Pancreas (tissue), 10 donors: ENCODE data around the gene USP17L21. TPM values are rescaled to one million over a fixed set of nuclear protein-coding genes. Genes with fewer than 3 reads are reported as not detected.
"Not testable (repeated sequence)": the region's sequence is repeated elsewhere in the genome, so short reads cannot be mapped to it uniquely, and the experiment has no call there.

Source experiments
- ATAC-seq, 4 donors: fragments of 200-7000 bp; cut with Tn5 transposase; one replicate each; pipeline versions ENCODE4 v1.8.0 to v1.9.1; 2020; ENCODE audit warnings: mild to moderate bottlenecking in 4 of 4, moderate library complexity in 4 of 4
- DNase-seq, 6 donors: peaks; one replicate each; pipeline ENCODE4 v3.0.0-alpha.2; 2020
- FAIRE-seq: peaks from 2 replicates; lab custom pipeline; 2012; peaks lifted over from hg19 to GRCh38; lab: Jason Lieb, UNC
- H3K27ac ChIP-seq, 4 donors: fragments of 200-600 bp; sonication (generic); 1 replicate in 3 of 4; 2 replicates in 1 of 4; pipeline versions ENCODE4 v1.5.0 to v1.8.0; 2020
- H3K27me3 ChIP-seq, 4 donors: fragments of 200-600 bp; one replicate each; pipeline ENCODE4 v1.8.0; 2021
- H3K36me3 ChIP-seq, 3 donors: fragments of 200-600 bp; sonication (generic) in 1 of 3; one replicate each; pipeline versions ENCODE4 v1.5.0 to v1.8.0; 2020 to 2021
- H3K4me1 ChIP-seq, 3 donors: fragments of 200-600 bp; one replicate each; pipeline ENCODE4 v1.8.0; 2021
- H3K4me3 ChIP-seq, 4 donors: fragments of 200-600 bp; sonication (generic) in 2 of 4; one replicate each; pipeline versions ENCODE4 v1.5.0 to v1.8.0; 2020 to 2021
- H3K9me3 ChIP-seq, 4 donors: fragments of 200-600 bp; one replicate each; pipeline ENCODE4 v1.8.0; 2021
- WGBS, 2 donors: extraction: QIAGEN DNeasy Blood & Tissue Kit; methylation state at CpG; one replicate each; pipeline ENCODE4 v1.1.7; 2013; 5-methylcytosine and 5-hydroxymethylcytosine counted together
- intact Hi-C, 3 donors: fragments of 100-400 bp; cut with DNase I; formaldehyde crosslinking; loops; one replicate each; pipeline versions ENCODE4 v1.11.1 to v1.14.2; 2022
- polyA plus RNA-seq, 2 donors: library from polyadenylated mRNA; stranded (reverse); fragments of 200-250 nt; gene quantifications; one replicate each; pipeline ENCODE4 v1.2.3, GENCODE V29; 2013
- total RNA-seq, 6 donors: library from RNA; stranded (reverse); fragmentation: NEBNext Ultra II Directional in 4 of 6; extraction: Animal tissue kit (Norgen Biotek cat#: 25700) in 4 of 6; gene quantifications; one replicate each; pipeline versions ENCODE4 v1.2.1 to v1.2.4, GENCODE V29; 2021 to 2023
- donor health status: healthy with polysubstance abuse.
- donor health status: DM: no; HTN: no; CAD: no; lungs with moderate emphysema.
- donor health status: DM: no; HTN: no; CAD: no.
- donor health status: control.
- donor health status: control.
- donor health status: Bipolar disorder and iron deficiency.
- donor health status: DM: yes; HTN: yes; CAD: no.
- donor health status: DM: no; HTN: no; CAD: no.
- donor health status: DM: no; HTN: no; CAD: no.
- donor health status: DM: yes; HTN: yes; CAD: no.

The USP17L21 gene, protein sequence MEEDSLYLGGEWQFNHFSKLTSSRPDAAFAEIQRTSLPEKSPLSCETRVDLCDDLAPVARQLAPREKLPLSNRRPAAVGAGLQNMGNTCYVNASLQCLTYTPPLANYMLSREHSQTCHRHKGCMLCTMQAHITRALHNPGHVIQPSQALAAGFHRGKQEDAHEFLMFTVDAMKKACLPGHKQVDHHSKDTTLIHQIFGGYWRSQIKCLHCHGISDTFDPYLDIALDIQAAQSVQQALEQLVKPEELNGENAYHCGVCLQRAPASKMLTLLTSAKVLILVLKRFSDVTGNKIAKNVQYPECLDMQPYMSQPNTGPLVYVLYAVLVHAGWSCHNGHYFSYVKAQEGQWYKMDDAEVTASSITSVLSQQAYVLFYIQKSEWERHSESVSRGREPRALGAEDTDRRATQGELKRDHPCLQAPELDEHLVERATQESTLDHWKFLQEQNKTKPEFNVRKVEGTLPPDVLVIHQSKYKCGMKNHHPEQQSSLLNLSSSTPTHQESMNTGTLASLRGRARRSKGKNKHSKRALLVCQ
- not detected for total RNA-seq
- polyA plus RNA-seq = not detected

DNA sequence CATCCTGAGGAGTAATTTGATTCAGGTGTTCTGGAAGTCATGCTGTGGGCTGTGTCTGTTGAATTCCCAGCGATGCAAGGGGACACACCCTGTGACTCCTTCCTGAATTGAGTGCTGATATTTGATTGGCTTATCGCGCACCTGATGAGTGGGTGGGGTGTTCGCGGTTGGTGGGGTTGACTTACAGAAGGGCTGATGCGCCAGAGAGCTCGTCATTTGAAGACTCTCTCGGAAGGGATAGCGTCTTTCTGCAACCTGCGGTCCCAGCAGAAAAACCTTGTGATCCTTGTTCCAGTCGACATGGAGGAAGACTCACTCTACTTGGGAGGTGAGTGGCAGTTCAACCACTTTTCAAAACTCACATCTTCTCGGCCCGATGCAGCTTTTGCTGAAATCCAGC lies at the start of gene USP17L21:
Gene USP17L21, plus strand, starts transcription at position 301 of the 400 bp plus-strand sequence. Its CDS starts 0 bp downstream, at position 301.
- H3K9me3 ChIP-seq, intact Hi-C loops, ATAC-seq, DNase-seq, H3K36me3 ChIP-seq, H3K27me3 ChIP-seq, FAIRE-seq, H3K4me3 ChIP-seq, H3K4me1 ChIP-seq, H3K27ac ChIP-seq: not testable (repeated sequence)
- no CpG with 5 or more reads among the region's 13 CpGs for WGBS, 2 donors

GRCh38 chr4:9214701-9215100 lies 48.0 kb upstream of the USP17L21 start:
- H3K9me3 ChIP-seq, FAIRE-seq, H3K27ac ChIP-seq, intact Hi-C loops, ATAC-seq, H3K36me3 ChIP-seq, H3K4me1 ChIP-seq, H3K4me3 ChIP-seq, H3K27me3 ChIP-seq: not testable (repeated sequence)
- 62 to 63% methylated on average over 8 to 11 of the region's 14 CpGs for WGBS, 2 donors
- peak in 2 of 6 donors; percentile 1 to 5 for DNase-seq

GRCh38 chr4:9215105-9215504 lies 47.6 kb upstream of the USP17L21 start, which contains the start of gene USP17L11:
USP17L11 (plus strand) TSS chr4:9215405; CDS start chr4:9215405, 0 bp downstream.
- intact Hi-C loops, H3K4me3 ChIP-seq, H3K27ac ChIP-seq, DNase-seq, ATAC-seq, H3K36me3 ChIP-seq, H3K27me3 ChIP-seq, H3K4me1 ChIP-seq, H3K9me3 ChIP-seq, FAIRE-seq: not testable (repeated sequence)
- 80% methylated on average over 10 of the region's 14 CpGs; no CpG with 5 or more reads in 1 of the 2 donors for WGBS, 2 donors

DNA sequence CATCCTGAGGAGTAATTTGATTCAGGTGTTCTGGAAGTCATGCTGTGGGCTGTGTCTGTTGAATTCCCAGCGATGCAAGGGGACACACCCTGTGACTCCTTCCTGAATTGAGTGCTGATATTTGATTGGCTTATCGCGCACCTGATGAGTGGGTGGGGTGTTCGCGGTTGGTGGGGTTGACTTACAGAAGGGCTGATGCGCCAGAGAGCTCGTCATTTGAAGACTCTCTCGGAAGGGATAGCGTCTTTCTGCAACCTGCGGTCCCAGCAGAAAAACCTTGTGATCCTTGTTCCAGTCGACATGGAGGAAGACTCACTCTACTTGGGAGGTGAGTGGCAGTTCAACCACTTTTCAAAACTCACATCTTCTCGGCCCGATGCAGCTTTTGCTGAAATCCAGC lies 42.8 kb upstream of the USP17L21 start, which contains the start of gene USP17L12:
Gene USP17L12, plus strand, starts transcription at position 301 of the 400 bp plus-strand sequence. Its CDS starts 0 bp downstream, at position 301.
- H3K36me3 ChIP-seq, H3K9me3 ChIP-seq, FAIRE-seq, H3K27ac ChIP-seq, H3K4me3 ChIP-seq, intact Hi-C loops, ATAC-seq, DNase-seq, H3K4me1 ChIP-seq, H3K27me3 ChIP-seq: not testable (repeated sequence)
- no CpG with 5 or more reads among the region's 13 CpGs for WGBS, 2 donors

GRCh38 chr4:9224596-9224995 lies 38.1 kb upstream of the USP17L21 start, which contains the start of gene USP17L13:
USP17L13 (plus strand) TSS chr4:9224896; CDS start chr4:9224896, 0 bp downstream.
- H3K27me3 ChIP-seq, FAIRE-seq, H3K9me3 ChIP-seq, H3K36me3 ChIP-seq, H3K4me3 ChIP-seq, H3K27ac ChIP-seq, DNase-seq, intact Hi-C loops, H3K4me1 ChIP-seq, ATAC-seq: not testable (repeated sequence)
- WGBS, 2 donors = no CpG with 5 or more reads among the region's 14 CpGs

GRCh38 chr4:9230249-9230648 lies 32.4 kb upstream of the USP17L21 start:
- H3K4me1 ChIP-seq, H3K27me3 ChIP-seq, H3K4me3 ChIP-seq, intact Hi-C loops, H3K36me3 ChIP-seq, H3K27ac ChIP-seq, ATAC-seq, H3K9me3 ChIP-seq, FAIRE-seq: not testable (repeated sequence)
- DNase-seq = peak in 2 of 6 donors; percentile 18 to 29
- 66 to 78% methylated on average over 5 to 6 of the region's 8 CpGs for WGBS, 2 donors

DNA sequence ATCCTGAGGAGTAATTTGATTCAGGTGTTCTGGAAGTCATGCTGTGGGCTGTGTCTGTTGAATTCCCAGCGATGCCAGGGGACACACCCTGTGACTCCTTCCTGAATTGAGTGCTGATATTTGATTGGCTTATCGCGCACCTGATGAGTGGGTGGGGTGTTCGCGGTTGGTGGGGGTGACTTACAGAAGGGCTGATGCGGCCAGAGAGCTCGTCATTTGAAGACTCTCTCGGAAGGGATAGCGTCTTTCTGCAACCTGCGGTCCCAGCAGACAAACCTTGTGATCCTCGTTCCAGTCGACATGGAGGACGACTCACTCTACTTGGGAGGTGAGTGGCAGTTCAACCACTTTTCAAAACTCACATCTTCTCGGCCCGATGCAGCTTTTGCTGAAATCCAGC lies 28.6 kb upstream of the USP17L21 start, which contains the start of gene USP17L15:
Gene USP17L15, plus strand, starts transcription at position 301 of the 400 bp plus-strand sequence. Its CDS starts 0 bp downstream, at position 301.
- H3K4me3 ChIP-seq, FAIRE-seq, H3K27me3 ChIP-seq, H3K9me3 ChIP-seq, ATAC-seq, H3K36me3 ChIP-seq, H3K4me1 ChIP-seq, H3K27ac ChIP-seq, DNase-seq, intact Hi-C loops: not testable (repeated sequence)
- WGBS, 2 donors = no CpG with 5 or more reads among the region's 15 CpGs

- H3K27ac ChIP-seq, intact Hi-C loops, H3K27me3 ChIP-seq, FAIRE-seq, ATAC-seq, H3K4me3 ChIP-seq, H3K4me1 ChIP-seq, H3K36me3 ChIP-seq, H3K9me3 ChIP-seq: not testable (repeated sequence)
- WGBS, 2 donors = 68 to 72% methylated on average over 9 to 11 of the region's 12 CpGs
- peak in 5 of 6 donors; percentile 1 to 21 (median 5) for DNase-seq
Measured at GRCh38 chr4:9238461-9238860, 24.2 kb upstream of the USP17L21 start.

- H3K4me3 ChIP-seq, H3K4me1 ChIP-seq, ATAC-seq, H3K36me3 ChIP-seq, H3K27me3 ChIP-seq, H3K27ac ChIP-seq, H3K9me3 ChIP-seq, DNase-seq, FAIRE-seq, intact Hi-C loops: not testable (repeated sequence)
- WGBS, 2 donors = 82 to 93% methylated on average over 5 of the region's 14 CpGs
Measured at GRCh38 chr4:9243579-9243978, 19.1 kb upstream of the USP17L21 start, which contains the start of gene USP17L17. USP17L17 (plus strand) TSS chr4:9243879; CDS start chr4:9243879, 0 bp downstream.

- peak in 4 of 6 donors; percentile 2 to 37 (median 12) for DNase-seq
- ATAC-seq = not testable (repeated sequence)
Measured at GRCh38 chr4:9247953-9248680, 14.6 kb upstream of the USP17L21 start, which contains the start of gene USP17L18. USP17L18 (plus strand) TSS chr4:9248630; CDS start chr4:9248630, 0 bp downstream.

DNA sequence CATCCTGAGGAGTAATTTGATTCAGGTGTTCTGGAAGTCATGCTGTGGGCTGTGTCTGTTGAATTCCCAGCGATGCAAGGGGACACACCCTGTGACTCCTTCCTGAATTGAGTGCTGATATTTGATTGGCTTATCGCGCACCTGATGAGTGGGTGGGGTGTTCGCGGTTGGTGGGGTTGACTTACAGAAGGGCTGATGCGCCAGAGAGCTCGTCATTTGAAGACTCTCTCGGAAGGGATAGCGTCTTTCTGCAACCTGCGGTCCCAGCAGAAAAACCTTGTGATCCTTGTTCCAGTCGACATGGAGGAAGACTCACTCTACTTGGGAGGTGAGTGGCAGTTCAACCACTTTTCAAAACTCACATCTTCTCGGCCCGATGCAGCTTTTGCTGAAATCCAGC lies 9.6 kb upstream of the USP17L21 start, which contains the start of gene USP17L19:
Gene USP17L19, plus strand, starts transcription at position 301 of the 400 bp plus-strand sequence. Its CDS starts 0 bp downstream, at position 301.
- WGBS, 2 donors = no CpG with 5 or more reads among the region's 13 CpGs
- not testable (repeated sequence) for ATAC-seq, H3K4me1 ChIP-seq

More at GRCh38 chr4:9247953-9248680, 14.6 kb upstream of the USP17L21 start, which contains the start of gene USP17L18:
- H3K4me3 ChIP-seq, H3K36me3 ChIP-seq, H3K4me1 ChIP-seq, intact Hi-C loops, H3K27me3 ChIP-seq, H3K27ac ChIP-seq, FAIRE-seq, H3K9me3 ChIP-seq: not testable (repeated sequence)
- 77 to 84% methylated on average over 14 to 21 of the region's 26 CpGs for WGBS, 2 donors

More for the DNA sequence above, 9.6 kb upstream of the USP17L21 start, which contains the start of gene USP17L19:
- H3K27me3 ChIP-seq, H3K9me3 ChIP-seq, H3K36me3 ChIP-seq, FAIRE-seq, H3K27ac ChIP-seq, H3K4me3 ChIP-seq, intact Hi-C loops, DNase-seq: not testable (repeated sequence)
